Vagina (tissue), 2 donors: ENCODE data around the gene RANBP3.

Source experiments
- CTCF ChIP-seq, 3 experiments: fragments of 450-650 bp in 2 of 3; fragments of 200-600 bp in 1 of 3; sonication (generic) in 1 of 3; IDR thresholded peaks; one replicate each; pipeline ENCODE4 v1.5.1; 2017 to 2019; ENCODE audit warnings: antibody characterized with exemption in 3 of 3, mild to moderate bottlenecking in 2 of 3, moderate library complexity in 2 of 3
- POLR2A ChIP-seq, 2 donors: fragments of 450-650 bp; IDR thresholded peaks; one replicate each; pipeline ENCODE4 v1.6.1; 2017; ENCODE audit warnings: antibody characterized with exemption in 2 of 2, mild to moderate bottlenecking in 2 of 2, moderate library complexity in 2 of 2
- POLR2AphosphoS5 ChIP-seq, 2 donors: sonication (generic); formaldehyde crosslinking; IDR thresholded peaks; one replicate each; pipeline ENCODE4 v1.9.0; 2017; ENCODE audit warnings: antibody characterized with exemption in 2 of 2, mild to moderate bottlenecking in 2 of 2, low read depth in 1 of 2; ENCODE audit not compliant: insufficient read depth in 1 of 2

DNA sequence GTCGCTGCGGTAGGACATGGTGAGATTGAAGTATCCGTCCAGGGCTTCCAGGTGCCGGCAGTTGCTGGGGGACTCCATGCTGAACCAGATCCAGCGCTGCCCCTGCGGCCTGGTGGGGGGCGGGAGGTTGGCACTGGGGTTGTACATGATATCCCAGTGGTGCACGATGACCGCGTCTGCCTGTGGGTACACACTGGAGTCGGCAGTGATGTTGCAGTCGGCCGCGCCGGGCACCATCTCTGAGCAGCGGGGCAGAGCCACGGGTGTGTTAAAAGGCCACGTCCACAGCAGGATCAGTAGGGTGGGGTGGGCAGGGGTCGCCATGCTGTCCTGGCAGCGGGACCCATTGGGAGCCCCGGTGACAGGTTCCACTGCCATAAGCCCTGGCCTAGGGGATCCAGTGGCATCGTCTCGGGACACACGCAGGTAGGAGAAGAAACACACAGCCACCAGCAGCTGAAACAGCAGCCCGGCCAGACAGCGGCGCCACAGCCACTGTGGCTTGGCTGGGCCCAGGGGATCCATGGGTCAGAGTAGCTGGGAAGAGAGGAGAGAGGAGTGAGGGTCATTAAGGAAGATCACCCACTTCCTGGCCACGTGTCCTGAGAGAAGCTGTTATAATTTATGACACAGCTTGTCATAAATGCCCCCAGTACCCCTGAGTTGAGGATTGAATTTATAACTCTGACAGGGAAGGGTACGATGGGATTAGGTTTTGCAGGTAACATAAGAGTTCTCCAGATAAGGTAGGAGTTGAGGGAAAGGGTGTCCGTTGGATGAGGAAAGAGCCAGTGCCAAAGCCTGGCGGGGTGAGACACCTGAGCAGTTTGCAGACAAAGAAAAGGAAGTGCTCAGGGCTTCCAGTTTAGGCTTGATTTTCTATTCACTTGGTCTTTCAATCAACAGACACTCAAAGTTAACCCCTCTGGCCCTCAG, 110.5 kb downstream of the RANBP3 start:
- TF ChIP-seq POLR2A (IDR thresholded peaks at IDR 0.05) (no peak), CTCF (IDR thresholded peaks at IDR 0.05) (no peak), POLR2AphosphoS5 (IDR thresholded peaks at IDR 0.05; ENCODE audit: insufficient read depth in 1 of 2, low read depth in 1 of 2) (no peak)
